ENCODE measurements around the gene CPA1.

CPA1 gene

DNA sequence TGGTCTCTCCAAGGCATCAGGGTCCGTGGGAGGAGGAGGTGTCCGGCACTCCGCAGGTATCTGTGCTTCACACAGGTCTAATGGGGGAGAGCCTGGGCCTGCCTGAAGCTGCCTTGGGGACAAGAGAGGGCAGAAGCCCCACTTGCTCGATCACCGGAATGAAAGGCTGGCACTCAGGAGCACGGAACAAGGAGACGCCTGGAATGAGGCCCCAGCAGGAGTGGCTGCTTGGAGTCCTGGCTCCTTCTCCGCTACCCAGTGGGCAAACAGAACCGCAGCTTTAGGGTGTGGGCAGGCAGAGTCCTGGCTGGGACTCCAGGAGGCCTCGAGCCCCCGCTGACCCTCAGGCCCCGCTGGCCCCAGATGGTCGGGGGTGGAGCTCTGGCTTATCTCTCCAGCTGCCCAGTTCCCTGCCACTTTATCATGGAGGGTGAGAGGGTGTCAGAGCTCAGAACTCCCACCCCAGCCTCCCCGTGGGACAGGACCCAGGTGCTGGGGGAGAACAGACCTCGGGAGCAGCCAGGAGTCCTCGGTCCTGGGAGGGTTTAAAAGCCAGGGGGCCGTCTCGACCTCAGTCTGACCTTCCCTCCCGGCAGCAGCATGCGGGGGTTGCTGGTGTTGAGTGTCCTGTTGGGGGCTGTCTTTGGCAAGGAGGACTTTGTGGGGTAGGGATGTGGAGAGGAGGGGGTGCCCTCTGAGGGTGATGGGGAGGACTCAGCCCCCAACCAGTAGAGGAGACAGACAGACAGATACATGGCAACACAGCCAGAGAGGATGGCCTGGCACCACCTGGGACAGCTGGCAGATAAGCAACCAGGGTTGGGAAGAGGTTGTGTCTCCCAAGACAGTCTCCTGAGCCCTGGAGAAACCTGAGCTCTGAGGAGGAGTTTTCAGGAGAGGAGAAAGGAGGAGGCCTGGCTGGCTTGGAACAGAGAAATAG lies at the start of gene CPA1:
TSS of gene CPA1 (plus strand) at position 574 of the 940 bp plus-strand sequence. CDS start at position 601, 27 bp downstream.
- DNase-seq: no peak

- no peak for DNase-seq
These were observed 47.8 kb upstream of the CPA1 start for GRCh38 chr7:130332259-130333053.

GRCh38 chr7:130333832-130334231 lies 46.5 kb upstream of the CPA1 start:
- DNase-seq: no peak

GRCh38 chr7:130334274-130334673 lies 46.0 kb upstream of the CPA1 start:
- DNase-seq: no peak

GRCh38 chr7:130337410-130337971 lies 42.8 kb upstream of the CPA1 start:
- DNase-seq: no peak

DNA sequence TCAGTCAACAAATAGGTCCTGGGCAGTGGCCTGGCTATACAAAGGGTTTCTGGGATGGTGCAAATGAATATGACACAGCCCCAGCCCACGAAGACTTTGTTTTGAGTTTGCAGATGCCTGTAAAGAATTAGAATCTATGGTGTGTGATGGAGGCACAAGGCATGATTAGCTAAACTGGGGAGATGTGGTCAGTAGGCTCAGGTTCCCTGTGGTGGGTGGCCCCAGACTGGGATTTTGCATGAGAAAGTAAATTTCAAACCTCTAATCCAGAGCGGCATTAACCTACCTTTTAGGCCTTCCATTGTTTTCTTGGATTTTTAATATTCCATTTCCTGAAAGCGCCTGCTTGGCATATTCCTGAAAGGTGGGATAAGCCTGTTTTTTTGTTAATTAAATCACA lies 42.1 kb upstream of the CPA1 start:
- DNase-seq: no peak

GRCh38 chr7:130341882-130342281 lies 38.4 kb upstream of the CPA1 start:
- DNase-seq: no peak

GRCh38 chr7:130342701-130343380 lies 37.5 kb upstream of the CPA1 start:
- DNase-seq: no peak

- DNase-seq: no peak
These were observed 35.9 kb upstream of the CPA1 start, which contains the start of gene CPA5 for GRCh38 chr7:130344271-130344866. CPA5 (plus strand) TSS chr7:130344816; CDS start chr7:130346486, 1,670 bp downstream.

DNA sequence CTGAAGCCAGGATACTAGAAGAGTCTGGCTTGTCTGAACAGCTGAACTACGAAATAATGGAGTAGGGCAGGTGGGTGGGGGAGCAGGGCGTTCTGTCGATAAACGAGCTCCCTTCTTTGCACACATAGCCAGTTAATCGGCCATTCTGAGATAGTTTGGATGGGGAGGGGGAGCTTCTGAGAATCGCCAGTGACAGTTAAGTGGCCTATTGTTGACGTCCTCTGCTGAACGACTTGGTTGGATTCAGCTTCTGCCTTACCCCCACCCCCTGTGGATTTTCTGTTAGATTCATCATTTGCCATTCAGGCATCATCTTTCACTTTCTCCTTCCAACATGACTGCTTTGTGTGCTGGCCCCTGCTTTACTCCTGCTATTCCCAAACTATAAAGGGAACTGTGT lies 35.2 kb upstream of the CPA1 start:
- DNase-seq: no peak

GRCh38 chr7:130345725-130346124 lies 34.6 kb upstream of the CPA1 start:
- no peak for DNase-seq

DNA sequence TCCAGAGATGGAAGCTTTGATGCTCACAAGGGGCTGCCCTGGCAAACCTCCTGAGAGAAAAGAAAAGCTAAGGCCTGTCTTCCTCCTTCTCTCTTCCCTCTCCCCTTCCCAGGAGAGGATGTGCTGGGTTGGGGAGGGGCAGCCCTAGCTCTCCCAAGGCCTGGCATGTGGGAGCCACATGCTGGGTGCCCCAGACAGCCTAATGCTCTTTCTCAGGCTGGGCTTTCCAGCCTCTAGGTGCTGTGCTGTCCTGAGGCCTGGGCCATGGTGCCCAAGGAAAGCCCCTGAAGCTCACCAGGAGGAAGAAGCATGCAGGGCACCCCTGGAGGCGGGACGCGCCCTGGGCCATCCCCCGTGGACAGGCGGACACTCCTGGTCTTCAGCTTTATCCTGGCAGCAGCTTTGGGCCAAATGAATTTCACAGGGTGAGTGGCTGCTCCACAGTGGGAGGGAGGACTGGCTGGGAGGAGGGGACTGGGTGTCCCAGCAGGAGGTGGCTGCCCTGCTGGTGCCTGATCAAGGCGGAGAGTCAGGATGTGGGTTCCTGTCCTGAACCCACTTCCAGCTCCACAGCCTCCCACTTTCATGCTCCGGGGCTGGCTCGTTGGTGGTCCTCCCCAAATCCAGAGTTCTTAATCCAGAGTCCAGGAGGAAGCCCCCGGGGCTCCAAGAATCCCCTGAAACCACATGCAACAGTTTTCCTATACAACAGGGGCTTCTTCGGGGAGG lies 34.0 kb upstream of the CPA1 start:
- no peak for DNase-seq

DNA sequence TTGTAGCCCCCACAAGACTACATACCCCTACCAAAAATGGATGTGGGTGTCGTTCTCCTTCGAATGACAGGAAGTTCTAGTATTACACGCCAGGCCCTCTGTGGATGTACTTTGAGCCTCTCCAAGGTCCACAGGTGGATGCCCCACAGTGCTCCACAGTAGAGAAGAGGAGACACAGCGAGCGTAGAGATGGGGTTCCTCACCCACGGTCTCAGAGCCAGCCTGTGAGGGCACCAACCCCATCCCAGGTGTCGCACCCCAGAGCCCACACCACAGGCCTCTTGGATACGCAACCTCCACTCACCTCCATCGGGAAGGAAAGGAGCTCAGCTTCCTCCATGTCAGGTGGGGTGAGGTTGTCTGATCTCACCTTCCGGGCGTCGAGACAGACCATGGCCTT lies 33.4 kb upstream of the CPA1 start:
- no peak for DNase-seq

- DNase-seq: no peak
These were observed 30.1 kb upstream of the CPA1 start for GRCh38 chr7:130349911-130350782.

DNA sequence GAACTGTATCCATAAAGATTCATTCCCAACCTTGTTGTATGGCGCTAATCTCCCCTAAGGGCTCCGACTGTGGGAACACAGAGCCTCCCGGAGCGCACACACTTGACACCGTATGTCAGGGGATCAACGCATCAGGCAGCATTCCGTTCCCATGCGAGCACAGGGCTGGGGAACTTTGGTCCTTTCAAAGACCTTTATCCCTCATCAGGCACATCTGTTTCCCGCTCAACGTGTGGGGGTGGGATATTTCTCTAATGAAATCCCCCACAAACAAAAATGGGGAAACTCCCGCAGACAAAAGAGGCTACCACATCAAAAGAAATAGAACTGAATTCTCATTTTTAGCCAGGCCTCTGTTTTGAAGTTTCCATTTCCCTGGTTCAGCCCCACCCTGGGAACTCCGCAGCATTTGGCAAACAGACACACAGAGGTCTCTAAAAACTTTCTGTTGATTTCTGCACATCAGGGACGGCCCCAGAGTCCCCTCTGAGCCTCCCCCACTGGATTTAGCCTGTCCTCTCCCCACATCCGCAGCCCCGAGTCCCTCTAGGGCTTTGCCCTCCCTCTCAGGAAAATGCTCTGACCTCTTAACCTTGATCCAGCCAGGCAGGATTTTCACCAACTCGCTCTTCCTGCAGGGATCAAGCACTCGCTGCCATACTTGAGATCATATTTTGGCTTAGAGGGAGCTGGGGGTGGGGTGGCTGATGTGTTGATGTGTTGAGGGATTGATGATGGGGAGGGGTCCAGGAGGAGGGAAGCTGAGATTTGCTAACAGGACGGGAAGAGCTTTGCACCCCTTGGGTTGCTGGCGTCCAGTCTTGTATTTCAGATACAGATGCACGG lies 29.1 kb upstream of the CPA1 start:
- no peak for DNase-seq

GRCh38 chr7:130351791-130352090 lies 28.6 kb upstream of the CPA1 start:
- DNase-seq: no peak

GRCh38 chr7:130352194-130353074 lies 27.9 kb upstream of the CPA1 start:
- no peak for DNase-seq

- DNase-seq: no peak
These were observed 27.1 kb upstream of the CPA1 start for GRCh38 chr7:130353196-130353595.

Data from NCI-H446 treated with DMSO at 0.1 percent for 48 hours (cell line).